Body of pancreas (tissue), 4 donors: ENCODE data around the gene HS3ST6.

Source experiments
- CTCF ChIP-seq, 7 experiments: fragments of 450-650 bp in 4 of 7; fragments of 200-600 bp in 3 of 7; sonication (generic) in 3 of 7; IDR thresholded peaks; one replicate each; pipeline ENCODE4 v1.5.1; 2016 to 2019; ENCODE audit warnings: antibody characterized with exemption in 7 of 7
- POLR2A ChIP-seq, 3 donors: fragments of 450-650 bp; IDR thresholded peaks; one replicate each; pipeline ENCODE4 v1.6.1; 2016; ENCODE audit warnings: antibody characterized with exemption in 3 of 3, mild to moderate bottlenecking in 2 of 3

GRCh38 chr16:1907226-1907860 lies 10.9 kb downstream of the HS3ST6 start:
- TF ChIP-seq POLR2A (IDR thresholded peaks at IDR 0.05) = no peak
- no peak for TF ChIP-seq CTCF (IDR thresholded peaks at IDR 0.05)
